GM20431 (cell line): ENCODE measurements around the gene ARMC6.

ENCODE experiments used
- in situ Hi-C: fragments of 300-500 bp; cut with MseI, MboI; formaldehyde crosslinking; loops from one replicate; pipeline ENCODE4 v1.15.0; 2020; ENCODE audit warnings: low sequenced_read_pairs; ENCODE audit not compliant: unreplicated experiment

ARMC6 gene

GRCh38 chr19:19033426-19034203 lies at the start of gene ARMC6, which contains the start of gene SUGP2:
Gene ARMC6 (plus strand): TSS chr19:19033603. CDS start chr19:19034210, 607 bp downstream.
Gene SUGP2 (minus strand): TSS chr19:19033517. CDS start chr19:19031071, 2,446 bp downstream.
- in situ Hi-C loops = no loop called here

GRCh38 chr19:18984251-18984650 lies 49.2 kb upstream of the ARMC6 start:
- in situ Hi-C loops = no loop called here

GRCh38 chr19:18985257-18985656 lies 48.1 kb upstream of the ARMC6 start:
- in situ Hi-C loops = no loop called here

GRCh38 chr19:18987456-18987855 lies 45.9 kb upstream of the ARMC6 start:
- in situ Hi-C loops = no loop called here

- in situ Hi-C loops = no loop called here
These were observed 44.1 kb upstream of the ARMC6 start for GRCh38 chr19:18989316-18989715.

- in situ Hi-C loops = no loop called here
These were observed 43.2 kb upstream of the ARMC6 start for GRCh38 chr19:18990128-18990708.

GRCh38 chr19:18991006-18991405 lies 42.4 kb upstream of the ARMC6 start:
- in situ Hi-C loops = no loop called here

GRCh38 chr19:18991468-18991867 lies 41.9 kb upstream of the ARMC6 start:
- in situ Hi-C loops = no loop called here

GRCh38 chr19:18992696-18993095 lies 40.7 kb upstream of the ARMC6 start:
- in situ Hi-C loops = no loop called here

GRCh38 chr19:18993115-18993514 lies 40.3 kb upstream of the ARMC6 start:
- in situ Hi-C loops = no loop called here

- in situ Hi-C loops = no loop called here
These were observed 37.6 kb upstream of the ARMC6 start for GRCh38 chr19:18995804-18996241.

GRCh38 chr19:18996351-18996750 lies 37.1 kb upstream of the ARMC6 start:
- in situ Hi-C loops = no loop called here

- in situ Hi-C loops = no loop called here
These were observed 36.5 kb upstream of the ARMC6 start for GRCh38 chr19:18996796-18997394.

- in situ Hi-C loops = no loop called here
These were observed 35.1 kb upstream of the ARMC6 start for GRCh38 chr19:18998276-18998675.

- in situ Hi-C loops = no loop called here
These were observed 34.2 kb upstream of the ARMC6 start for GRCh38 chr19:18999016-18999758.

- in situ Hi-C loops = no loop called here
These were observed 33.3 kb upstream of the ARMC6 start for GRCh38 chr19:18999896-19000620.

- in situ Hi-C loops = no loop called here
These were observed 29.3 kb upstream of the ARMC6 start for GRCh38 chr19:19004144-19004543.

- in situ Hi-C loops = no loop called here
These were observed 27.2 kb upstream of the ARMC6 start for GRCh38 chr19:19006213-19006612.

GRCh38 chr19:19009951-19010350 lies 23.5 kb upstream of the ARMC6 start:
- in situ Hi-C loops = no loop called here

- in situ Hi-C loops = no loop called here
These were observed 22.9 kb upstream of the ARMC6 start for GRCh38 chr19:19010551-19010950.
